CD4-positive, alpha-beta T cell treated with Interleukin-12 subunit alpha and Interleukin-12 subunit beta, for 1 hour (primary cell): Measurements from ENCODE around the gene CYP46A1.
A peak's percentile ranks its signal among the peaks of the same experiment; 100 is the strongest.

Experiments used
- DNase-seq: peaks from one replicate; pipeline ENCODE4 v3.0.0-alpha.2; 2020

CYP46A1 gene

DNA sequence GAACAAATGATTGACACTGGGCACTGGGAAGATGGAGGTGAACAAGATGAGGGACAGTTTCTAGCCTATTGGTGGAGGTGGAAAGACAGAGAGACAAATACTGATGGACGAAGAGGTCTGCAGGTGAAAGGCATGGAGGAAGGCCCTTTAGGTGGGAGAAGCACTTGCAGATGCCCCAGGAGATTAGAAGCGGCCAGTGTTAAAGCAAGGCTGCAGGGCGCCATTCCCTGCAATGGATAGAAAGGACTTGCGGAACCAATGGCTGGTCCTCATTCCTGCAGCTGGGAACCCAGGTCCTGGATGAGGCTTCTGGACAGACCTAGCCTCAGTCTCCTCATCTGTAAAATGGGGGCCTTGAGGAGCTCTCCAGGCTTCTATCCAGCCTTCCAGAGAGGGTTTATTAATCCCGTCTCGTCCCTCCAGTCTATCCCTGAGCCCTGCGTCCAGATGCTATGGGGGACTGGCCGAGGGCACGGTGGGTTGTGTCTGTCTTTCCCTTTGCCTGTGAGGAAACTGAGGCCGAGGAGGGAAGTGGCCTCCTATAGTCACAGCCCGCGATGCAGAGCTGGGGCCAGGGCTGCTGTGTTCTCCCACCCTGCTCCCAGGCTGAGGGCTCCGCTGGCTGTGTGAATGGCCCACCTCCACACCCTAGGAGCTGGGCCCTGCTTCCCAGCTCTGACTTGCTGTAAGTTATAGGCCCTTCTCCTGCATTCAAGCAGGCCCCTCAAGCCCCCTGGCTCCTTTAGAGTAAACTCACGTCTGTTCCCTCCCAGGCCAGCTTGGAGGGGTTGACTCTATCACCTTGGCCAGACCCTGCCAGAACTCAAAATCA lies 33.0 kb downstream of the CYP46A1 start:
- no peak for DNase-seq

DNA sequence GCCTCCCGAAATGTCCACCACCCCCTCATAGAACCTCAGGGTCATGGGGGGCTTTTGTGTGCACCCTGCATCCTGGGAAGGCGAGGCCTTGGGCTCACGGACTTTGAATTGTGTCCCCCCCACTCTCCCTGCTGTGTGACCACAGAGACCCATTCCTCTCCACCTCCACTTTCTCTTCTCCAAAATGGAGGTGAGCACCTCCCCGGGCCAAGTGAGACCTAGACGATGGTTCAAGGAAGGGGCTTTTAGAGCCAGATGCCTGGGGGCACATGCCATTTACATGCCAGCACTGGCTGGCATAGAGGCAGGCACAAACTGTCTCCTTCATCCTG lies 33.5 kb downstream of the CYP46A1 start:
- no peak for DNase-seq

DNA sequence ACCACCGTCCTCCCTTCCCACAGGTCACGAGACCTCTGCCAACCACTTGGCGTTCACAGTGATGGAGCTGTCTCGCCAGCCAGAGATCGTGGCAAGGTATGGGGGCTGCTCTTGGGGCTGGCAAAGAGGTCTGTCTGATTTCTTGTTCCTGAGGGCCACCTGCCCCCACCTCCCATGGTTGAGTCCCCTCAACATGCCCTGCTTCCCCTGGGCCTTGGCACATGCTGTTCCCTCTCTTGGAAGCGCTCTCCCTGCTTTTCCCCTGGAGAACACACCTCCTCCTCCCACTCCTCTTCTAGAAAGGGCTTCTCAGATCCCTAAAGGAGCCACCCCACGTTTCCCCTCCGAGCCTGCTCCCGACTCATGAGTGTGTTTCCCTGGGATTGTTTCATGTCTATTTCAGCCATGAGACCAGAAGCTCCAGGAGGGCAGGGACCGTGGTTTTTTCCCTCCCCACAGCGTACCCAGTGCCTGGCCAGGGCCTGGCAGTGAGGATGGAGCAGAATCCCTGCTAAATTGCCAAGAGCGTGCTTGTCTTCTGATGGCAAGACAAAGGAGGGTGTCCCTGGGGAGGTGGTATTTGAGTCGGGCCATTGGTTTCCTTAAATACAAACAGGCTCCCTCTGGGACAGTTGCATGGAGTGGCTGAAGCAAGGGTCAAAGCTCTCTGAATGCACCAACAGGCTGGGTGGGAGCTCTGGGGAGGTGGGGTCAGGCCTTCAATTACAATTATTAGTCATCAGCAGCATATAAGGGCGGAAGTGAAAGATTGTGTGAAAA lies 34.1 kb downstream of the CYP46A1 start:
- DNase-seq = no peak

- no peak for DNase-seq
Observed at GRCh38 chr14:99718811-99719192, 34.7 kb downstream of the CYP46A1 start.

- no peak for DNase-seq
Observed at GRCh38 chr14:99720941-99721791, 37.1 kb downstream of the CYP46A1 start.

GRCh38 chr14:99721792-99722516 lies 37.9 kb downstream of the CYP46A1 start:
- DNase-seq = no peak

GRCh38 chr14:99722741-99723140 lies 38.6 kb downstream of the CYP46A1 start:
- no peak for DNase-seq

GRCh38 chr14:99724196-99724891 lies 40.2 kb downstream of the CYP46A1 start:
- no peak for DNase-seq

DNA sequence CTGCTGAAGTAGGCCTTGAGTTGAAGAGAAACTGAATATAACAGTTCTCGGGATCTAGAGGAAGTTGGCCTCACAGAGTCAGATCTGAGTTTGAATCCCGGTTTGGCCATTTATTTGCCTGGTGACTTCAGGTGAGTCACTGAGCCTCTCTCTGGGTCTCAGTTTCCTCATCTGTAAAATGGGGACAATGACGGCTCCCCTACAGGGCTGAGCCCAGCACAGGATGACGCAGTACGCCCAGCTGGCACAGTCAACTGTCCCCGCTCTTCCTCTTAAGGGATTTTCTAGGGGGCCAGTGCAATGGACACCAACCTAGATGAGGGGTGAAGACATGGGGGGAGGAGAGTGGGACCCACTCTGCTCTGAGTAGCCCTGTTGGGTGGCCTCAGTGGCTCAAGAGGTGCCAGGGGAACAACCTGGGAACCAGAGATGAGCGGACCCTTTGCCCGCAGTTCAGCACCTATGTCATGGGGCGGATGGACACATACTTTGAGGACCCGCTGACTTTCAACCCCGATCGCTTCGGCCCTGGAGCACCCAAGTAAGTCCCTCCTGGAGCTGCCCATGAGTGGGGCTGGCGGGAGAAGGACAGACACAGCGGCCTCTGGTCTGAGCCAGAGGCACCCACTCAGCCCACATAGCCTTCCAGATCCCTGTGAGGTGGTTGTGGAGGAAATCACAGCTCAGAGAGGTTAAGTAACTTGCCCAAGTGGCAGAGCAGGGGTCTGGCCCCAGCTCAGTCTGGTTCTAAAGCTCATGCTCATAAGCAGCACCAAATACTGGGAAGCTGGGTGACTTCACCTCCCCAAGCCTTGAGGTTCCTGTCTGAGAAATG lies 41.1 kb downstream of the CYP46A1 start:
- DNase-seq = no peak

DNA sequence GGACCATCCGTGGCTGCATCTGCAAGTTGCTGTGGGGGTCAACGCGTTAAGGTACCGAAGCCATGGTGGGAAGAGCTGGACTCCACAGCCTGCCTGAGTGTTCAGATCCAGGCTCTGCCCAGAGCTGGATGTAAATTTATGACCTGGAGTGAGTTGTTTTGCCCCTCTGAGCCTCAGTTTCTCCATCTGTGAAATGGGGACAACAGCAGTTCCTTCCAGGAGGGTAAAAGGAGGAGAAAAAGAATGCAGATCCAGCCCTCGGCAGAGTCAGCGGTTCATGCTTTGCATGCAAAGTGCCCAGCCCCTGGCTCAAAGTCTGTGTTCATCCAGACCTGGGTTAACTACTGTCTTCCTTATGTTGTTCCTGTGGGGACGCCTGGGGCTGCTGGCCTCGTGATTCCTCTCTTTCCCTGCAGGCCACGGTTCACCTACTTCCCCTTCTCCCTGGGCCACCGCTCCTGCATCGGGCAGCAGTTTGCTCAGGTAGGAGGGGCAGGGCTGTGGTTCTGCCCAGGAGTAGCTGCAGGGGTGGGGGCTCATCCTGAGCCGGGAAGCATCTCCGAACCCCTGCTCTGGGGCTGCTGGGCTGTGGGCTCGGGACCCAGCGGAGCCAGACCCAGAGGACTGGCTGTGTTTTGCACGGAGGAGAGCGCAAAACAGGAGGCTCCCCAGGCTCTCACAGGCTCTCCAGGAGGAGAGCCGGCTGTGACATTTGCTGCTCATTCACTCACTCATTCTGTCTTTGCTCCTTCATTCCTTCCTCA lies 41.9 kb downstream of the CYP46A1 start:
- no peak for DNase-seq

DNA sequence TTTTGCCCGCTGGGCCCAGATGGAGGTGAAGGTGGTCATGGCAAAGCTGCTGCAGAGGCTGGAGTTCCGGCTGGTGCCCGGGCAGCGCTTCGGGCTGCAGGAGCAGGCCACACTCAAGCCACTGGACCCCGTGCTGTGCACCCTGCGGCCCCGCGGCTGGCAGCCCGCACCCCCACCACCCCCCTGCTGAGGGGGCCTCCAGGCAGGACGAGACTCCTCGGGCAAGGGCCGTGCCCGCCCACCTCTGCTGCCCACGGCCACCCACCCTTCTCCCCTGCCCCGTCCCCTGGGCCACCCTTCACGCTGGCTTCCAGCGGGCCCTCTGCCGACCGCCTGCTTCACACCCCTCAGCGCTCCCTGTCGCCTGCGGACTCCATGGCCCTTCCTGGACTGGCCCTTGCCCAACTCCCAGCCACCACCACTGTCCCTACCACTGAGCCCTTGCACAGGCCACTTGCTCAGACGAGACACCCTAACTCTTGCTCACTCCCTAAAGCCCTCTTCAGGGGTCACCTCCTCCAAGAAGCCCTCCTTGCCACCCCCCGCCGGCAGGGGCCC lies 42.5 kb downstream of the CYP46A1 start:
- no peak for DNase-seq

GRCh38 chr14:99727096-99727870 lies 43.2 kb downstream of the CYP46A1 start:
- no peak for DNase-seq

GRCh38 chr14:99728231-99728920 lies 44.3 kb downstream of the CYP46A1 start:
- no peak for DNase-seq

DNA sequence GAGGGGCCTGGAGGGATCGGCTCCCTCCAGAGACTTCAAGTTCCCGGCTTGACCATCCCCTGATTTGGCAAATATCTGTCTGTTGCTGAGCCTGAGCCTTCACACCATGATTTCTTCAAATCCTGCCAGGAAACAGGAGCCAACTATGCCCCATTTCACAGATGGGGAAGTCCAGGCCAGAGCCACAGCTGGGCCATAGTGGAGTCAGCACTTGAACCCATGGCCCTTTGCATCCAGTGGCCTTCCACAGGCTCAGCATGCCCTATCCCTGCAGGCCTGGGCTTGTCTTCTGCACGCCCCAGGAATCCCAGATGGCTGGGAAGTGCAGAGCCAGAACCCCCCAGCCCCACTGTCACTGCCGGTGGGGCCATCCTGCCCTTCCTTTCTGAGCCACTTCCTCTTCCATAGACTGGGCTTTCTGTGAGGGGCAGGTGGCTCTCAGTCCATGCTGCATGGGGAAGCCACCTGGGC lies 44.9 kb downstream of the CYP46A1 start:
- no peak for DNase-seq

GRCh38 chr14:99729991-99730875 lies 46.1 kb downstream of the CYP46A1 start:
- DNase-seq = peak; percentile 57

- DNase-seq = no peak
Observed at GRCh38 chr14:99730876-99731546, 46.9 kb downstream of the CYP46A1 start.
